ENCODE results near the gene KRTAP9-8.

GRCh38 chr17:41267711-41268110 lies 29.9 kb downstream of the KRTAP9-8 start:
- TF ChIP-seq HDAC6 (IDR thresholded peaks at IDR 0.05; ENCODE audit: low read depth, low read length) (no peak), GABPA (IDR thresholded peaks at IDR 0.05; ENCODE audit: borderline replicate concordance, insufficient read depth, low read length) (no peak), TAF1 (IDR thresholded peaks at IDR 0.05; ENCODE audit: low read depth, low read length) (no peak), CTCF (IDR thresholded peaks at IDR 0.05; ENCODE audit: control extremely low read depth in 1 of 3, insufficient read depth in 1 of 3, low read depth in 1 of 3, low read length in 3 of 3) (no peak), YY1 (IDR thresholded peaks at IDR 0.05; ENCODE audit: low read depth, low read length) (no peak), POLR2A (IDR thresholded peaks at IDR 0.05; ENCODE audit: control extremely low read depth in 1 of 2, low read depth in 2 of 2, low read length in 2 of 2) (no peak), POLR2AphosphoS5 (IDR thresholded peaks at IDR 0.05; ENCODE audit: low read depth, low read length) (no peak), HDAC2 (IDR thresholded peaks at IDR 0.05; ENCODE audit: borderline replicate concordance in 1 of 2, low read depth in 2 of 2, low read length in 2 of 2) (no peak), JUND (IDR thresholded peaks at IDR 0.05; ENCODE audit: low read length) (no peak), BRCA1 (IDR thresholded peaks at IDR 0.05; ENCODE audit: low read depth, low read length) (no peak)

Measured in H1 (cell line).